HEK293T (cell line): ENCODE results near the gene CHRNA1.

ENCODE experiments used
- HDGF ChIP-seq: fragments of 450-650 bp; IDR thresholded peaks from 2 replicates; pipeline ENCODE4 v1.6.1; 2017; ENCODE audit warnings: antibody characterized with exemption, borderline replicate concordance
- SP1 ChIP-seq: fragments of 450-650 bp; IDR thresholded peaks from 2 replicates; pipeline ENCODE4 v1.6.1; 2017
- ZNF384 ChIP-seq: fragments of 450-650 bp; IDR thresholded peaks from 2 replicates; pipeline ENCODE4 v1.6.1; 2016

DNA sequence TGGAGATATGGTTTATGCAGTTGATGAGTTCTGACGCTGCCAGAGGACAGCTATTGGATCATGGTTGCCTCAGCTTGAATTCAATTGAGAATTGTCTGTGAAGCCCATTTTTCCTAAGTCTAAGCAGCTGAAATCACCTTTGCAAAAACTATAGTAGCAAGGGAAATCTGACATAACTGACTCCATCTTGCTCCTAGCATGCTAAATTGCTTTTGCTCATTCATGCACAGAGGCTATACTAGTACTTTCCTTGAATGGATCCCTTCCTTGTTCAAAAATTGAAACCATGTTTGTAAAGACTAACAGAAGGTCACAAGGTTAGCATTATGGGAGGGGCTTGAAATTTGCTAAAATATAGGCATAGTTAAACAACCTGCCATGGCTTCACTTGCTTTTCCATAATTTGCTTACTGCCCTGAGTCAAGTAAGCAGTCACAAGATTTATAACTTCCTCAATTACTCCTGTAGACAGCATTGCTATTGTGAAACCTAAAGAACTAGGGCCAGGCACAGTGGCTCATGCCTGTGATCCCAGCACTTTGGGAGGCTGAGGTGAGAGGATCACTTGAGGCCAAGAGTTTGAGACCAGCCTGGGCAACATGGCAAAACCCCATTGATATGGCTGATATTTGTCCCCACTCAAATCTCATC is 41.2 kb downstream of the CHRNA1 start:
- TF ChIP-seq SP1: no peak
- TF ChIP-seq HDGF: no peak
- TF ChIP-seq ZNF384: no peak
